ENCODE data around the gene ITPR1. TPM values are rescaled to one million over a fixed set of nuclear protein-coding genes. Genes with fewer than 3 reads are reported as not detected.
A peak's percentile ranks its signal among the peaks of the same experiment; 100 is the strongest.

The ITPR1 gene
- total and polyA plus RNA-seq, 10 of the 15 experiments (the other 5 are each of a cell fraction or from before 2014, with no cell fraction given), result 12.2 to 239 (median 28.4) TPM

DNA sequence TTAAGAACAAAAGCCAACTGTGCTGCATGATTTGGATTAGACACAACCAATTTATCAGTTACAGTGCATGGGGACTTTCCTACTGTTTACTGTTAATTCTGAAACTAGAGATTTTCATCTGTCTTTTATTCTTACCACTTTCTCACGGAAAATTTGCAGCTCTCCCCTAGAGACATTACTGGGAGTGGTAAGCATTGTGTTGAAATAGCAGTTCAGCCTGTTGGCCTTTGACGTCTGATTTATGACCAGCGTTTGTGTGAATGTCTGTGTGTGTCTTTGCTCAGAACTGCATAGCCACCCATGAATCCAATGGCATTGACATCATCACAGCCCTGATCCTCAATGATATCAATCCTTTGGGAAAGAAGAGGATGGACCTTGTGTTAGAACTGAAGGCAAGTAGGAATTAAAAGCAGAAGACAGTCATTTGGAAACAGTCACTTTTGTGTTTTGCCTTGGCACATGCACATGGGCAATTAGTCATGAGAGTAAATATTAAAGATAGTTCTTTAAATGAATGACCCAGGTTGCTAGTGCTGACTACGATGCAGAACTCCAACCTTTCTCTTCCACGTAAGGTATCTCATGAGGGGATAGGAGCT, 283.9 kb downstream of the ITPR1 start (continued):
- TF ChIP-seq TARDBP (IDR thresholded peaks at IDR 0.05; ENCODE audit: borderline replicate concordance) (no peak), POU2F2 (IDR thresholded peaks at IDR 0.05; ENCODE audit: borderline replicate concordance, low read depth, low read length) (peak; percentile 77), JUNB (IDR thresholded peaks at IDR 0.05) (peak; percentile 70), BCLAF1 (IDR thresholded peaks at IDR 0.05) (no peak), ZBED1 (IDR thresholded peaks at IDR 0.05; ENCODE audit: borderline replicate concordance) (peak; percentile 70; the same call in 1 of the 2 replicates), NKRF (conservative IDR thresholded peaks at IDR 0.05) (0 out of 2 replicates have a peak, but pooled peaks have one; percentile 41), CHD4 (IDR thresholded peaks at IDR 0.05) (no peak), ZNF384 (IDR thresholded peaks at IDR 0.05; ENCODE audit: borderline replicate concordance, low read depth, low read length) (no peak), ZNF24 (IDR thresholded peaks at IDR 0.05) (peak; percentile 68; the same call in 1 of the 2 replicates), ZSCAN29 (IDR thresholded peaks at IDR 0.05) (no peak), STAT1 (conservative IDR thresholded peaks at IDR 0.05) (no peak), CEBPB (IDR thresholded peaks at IDR 0.05; ENCODE audit: borderline replicate concordance in 1 of 2, low read depth in 2 of 2, low read length in 2 of 2) (peak in 1 of 2 experiments; percentile 69; a peak in 1 of 4 replicates), EP300 (IDR thresholded peaks at IDR 0.05; ENCODE audit: borderline replicate concordance in 1 of 2, control insufficient read depth in 1 of 2, low read depth in 2 of 2, low read length in 2 of 2) (peak; percentile 90 to 97; a peak in 3 of 4 replicates), PAX5 (IDR thresholded peaks at IDR 0.05; ENCODE audit: borderline replicate concordance, low read depth, low read length) (peak; percentile 80)
- TF ChIP-seq, protein P1, sequence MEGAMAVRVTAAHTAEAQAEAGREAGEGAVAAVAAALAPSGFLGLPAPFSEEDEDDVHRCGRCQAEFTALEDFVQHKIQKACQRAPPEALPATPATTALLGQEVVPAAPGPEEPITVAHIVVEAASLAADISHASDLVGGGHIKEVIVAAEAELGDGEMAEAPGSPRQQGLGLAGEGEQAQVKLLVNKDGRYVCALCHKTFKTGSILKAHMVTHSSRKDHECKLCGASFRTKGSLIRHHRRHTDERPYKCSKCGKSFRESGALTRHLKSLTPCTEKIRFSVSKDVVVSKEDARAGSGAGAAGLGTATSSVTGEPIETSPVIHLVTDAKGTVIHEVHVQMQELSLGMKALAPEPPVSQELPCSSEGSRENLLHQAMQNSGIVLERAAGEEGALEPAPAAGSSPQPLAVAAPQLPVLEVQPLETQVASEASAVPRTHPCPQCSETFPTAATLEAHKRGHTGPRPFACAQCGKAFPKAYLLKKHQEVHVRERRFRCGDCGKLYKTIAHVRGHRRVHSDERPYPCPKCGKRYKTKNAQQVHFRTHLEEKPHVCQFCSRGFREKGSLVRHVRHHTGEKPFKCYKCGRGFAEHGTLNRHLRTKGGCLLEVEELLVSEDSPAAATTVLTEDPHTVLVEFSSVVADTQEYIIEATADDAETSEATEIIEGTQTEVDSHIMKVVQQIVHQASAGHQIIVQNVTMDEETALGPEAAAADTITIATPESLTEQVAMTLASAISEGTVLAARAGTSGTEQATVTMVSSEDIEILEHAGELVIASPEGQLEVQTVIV (IDR thresholded peaks at IDR 0.05; ENCODE audit: borderline replicate concordance, partially characterized antibody), result no peak
- TF ChIP-seq, protein P2, sequence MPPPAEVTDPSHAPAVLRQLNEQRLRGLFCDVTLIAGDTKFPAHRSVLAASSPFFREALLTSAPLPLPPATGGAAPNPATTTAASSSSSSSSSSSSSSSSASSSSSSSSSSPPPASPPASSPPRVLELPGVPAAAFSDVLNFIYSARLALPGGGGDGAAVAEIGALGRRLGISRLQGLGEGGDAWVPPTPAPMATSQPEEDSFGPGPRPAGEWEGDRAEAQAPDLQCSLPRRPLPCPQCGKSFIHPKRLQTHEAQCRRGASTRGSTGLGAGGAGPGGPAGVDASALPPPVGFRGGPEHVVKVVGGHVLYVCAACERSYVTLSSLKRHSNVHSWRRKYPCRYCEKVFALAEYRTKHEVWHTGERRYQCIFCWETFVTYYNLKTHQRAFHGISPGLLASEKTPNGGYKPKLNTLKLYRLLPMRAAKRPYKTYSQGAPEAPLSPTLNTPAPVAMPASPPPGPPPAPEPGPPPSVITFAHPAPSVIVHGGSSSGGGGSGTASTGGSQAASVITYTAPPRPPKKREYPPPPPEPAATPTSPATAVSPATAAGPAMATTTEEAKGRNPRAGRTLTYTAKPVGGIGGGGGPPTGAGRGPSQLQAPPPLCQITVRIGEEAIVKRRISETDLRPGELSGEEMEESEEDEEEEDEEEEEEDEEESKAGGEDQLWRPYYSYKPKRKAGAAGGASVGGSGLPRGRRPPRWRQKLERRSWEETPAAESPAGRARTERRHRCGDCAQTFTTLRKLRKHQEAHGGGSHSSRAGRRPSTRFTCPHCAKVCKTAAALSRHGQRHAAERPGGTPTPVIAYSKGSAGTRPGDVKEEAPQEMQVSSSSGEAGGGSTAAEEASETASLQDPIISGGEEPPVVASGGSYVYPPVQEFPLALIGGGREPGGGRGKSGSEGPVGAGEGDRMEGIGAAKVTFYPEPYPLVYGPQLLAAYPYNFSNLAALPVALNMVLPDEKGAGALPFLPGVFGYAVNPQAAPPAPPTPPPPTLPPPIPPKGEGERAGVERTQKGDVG (CRISPR knock-in tag; IDR thresholded peaks at IDR 0.05), result 0 out of 2 replicates have a peak, but pooled peaks have one; percentile 59
- TF ChIP-seq, protein P3, sequence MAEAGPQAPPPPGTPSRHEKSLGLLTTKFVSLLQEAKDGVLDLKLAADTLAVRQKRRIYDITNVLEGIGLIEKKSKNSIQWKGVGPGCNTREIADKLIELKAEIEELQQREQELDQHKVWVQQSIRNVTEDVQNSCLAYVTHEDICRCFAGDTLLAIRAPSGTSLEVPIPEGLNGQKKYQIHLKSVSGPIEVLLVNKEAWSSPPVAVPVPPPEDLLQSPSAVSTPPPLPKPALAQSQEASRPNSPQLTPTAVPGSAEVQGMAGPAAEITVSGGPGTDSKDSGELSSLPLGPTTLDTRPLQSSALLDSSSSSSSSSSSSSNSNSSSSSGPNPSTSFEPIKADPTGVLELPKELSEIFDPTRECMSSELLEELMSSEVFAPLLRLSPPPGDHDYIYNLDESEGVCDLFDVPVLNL (IDR thresholded peaks at IDR 0.05; ENCODE audit: low read depth, low read length), result no peak

All from GM12878 (cell line).